Measurements from ENCODE around the gene NHLRC4.
A peak's percentile ranks its signal among the peaks of the same experiment; 100 is the strongest.

The NHLRC4 gene

GRCh38 chr16:531494-532125, 35.2 kb upstream of the NHLRC4 start:
- no peak for DNase-seq

GRCh38 chr16:533391-534123, 33.2 kb upstream of the NHLRC4 start:
- DNase-seq = no peak

GRCh38 chr16:534135-534534, 32.7 kb upstream of the NHLRC4 start:
- DNase-seq = no peak

GRCh38 chr16:534856-535445, 31.9 kb upstream of the NHLRC4 start:
- no peak for DNase-seq

GRCh38 chr16:535446-536405, 31.1 kb upstream of the NHLRC4 start:
- DNase-seq = no peak

- no peak for DNase-seq
Measured at GRCh38 chr16:536746-537145, 30.1 kb upstream of the NHLRC4 start.

- no peak for DNase-seq
Measured at GRCh38 chr16:537415-538335, 29.1 kb upstream of the NHLRC4 start.

- DNase-seq = no peak
Measured at GRCh38 chr16:539901-540530, 26.8 kb upstream of the NHLRC4 start.

GRCh38 chr16:540645-541340, 26.0 kb upstream of the NHLRC4 start:
- DNase-seq = no peak

GRCh38 chr16:543301-544164, 23.3 kb upstream of the NHLRC4 start:
- no peak for DNase-seq

GRCh38 chr16:544517-544916, 22.3 kb upstream of the NHLRC4 start:
- DNase-seq = no peak

GRCh38 chr16:546909-547770, 19.7 kb upstream of the NHLRC4 start:
- DNase-seq = peak; percentile 58

GRCh38 chr16:548586-548985, 18.2 kb upstream of the NHLRC4 start:
- DNase-seq = no peak

GRCh38 chr16:549544-550263, 17.1 kb upstream of the NHLRC4 start:
- no peak for DNase-seq

- DNase-seq = no peak
Measured at GRCh38 chr16:551210-551609, 15.6 kb upstream of the NHLRC4 start.

GRCh38 chr16:552171-552570, 14.6 kb upstream of the NHLRC4 start:
- DNase-seq = no peak

GRCh38 chr16:553601-554296, 13.1 kb upstream of the NHLRC4 start:
- no peak for DNase-seq

GRCh38 chr16:554297-554621, 12.5 kb upstream of the NHLRC4 start:
- DNase-seq = no peak

Measured in CD4-positive, alpha-beta T cell treated with Interleukin-17A for 1 hour (primary cell).